Activated CD8-positive, alpha-beta T cell treated with anti-CD3 and anti-CD28 coated beads for 36 hours (primary cell): ENCODE data around the gene PREX1. TPM values are rescaled to one million over a fixed set of nuclear protein-coding genes. Genes with fewer than 3 reads are reported as not detected.

Experiments
- ATAC-seq: fragments of 200-7000 bp; cut with Tn5 transposase; one replicate; pipeline ENCODE4 v1.10.0; 2021; ENCODE audit warnings: mild to moderate bottlenecking, moderate library complexity
- CTCF ChIA-PET: fragments of 350-600 bp; sonication (Branson Sonifier 250); formaldehyde crosslinking; loops from one replicate; lab custom pipeline; 2021; ENCODE audit warnings: antibody characterized with exemption; lab: Charles Lee
- POLR2A ChIA-PET: fragments of 350-600 bp; sonication (Branson Sonifier 250); formaldehyde crosslinking; loops from one replicate; lab custom pipeline; 2021; ENCODE audit warnings: antibody characterized with exemption; lab: Charles Lee
- DNase-seq: peaks from one replicate; pipeline ENCODE4 v3.0.0-alpha.2; 2020
- H3K27ac Mint-ChIP-seq: one replicate; pipeline ENCODE4 v1.8.0; 2021; ENCODE audit warnings: mild to moderate bottlenecking, mixed read lengths
- H3K27me3 Mint-ChIP-seq: one replicate; pipeline ENCODE4 v1.8.0; 2021; ENCODE audit warnings: mixed read lengths
- H3K36me3 Mint-ChIP-seq: one replicate; pipeline ENCODE4 v1.8.0; 2021; ENCODE audit warnings: low read depth, mixed read lengths
- H3K4me1 Mint-ChIP-seq: one replicate; pipeline ENCODE4 v1.8.0; 2021; ENCODE audit warnings: low read depth, mixed read lengths
- H3K4me3 Mint-ChIP-seq: one replicate; pipeline ENCODE4 v1.8.0; 2021; ENCODE audit warnings: mild to moderate bottlenecking, moderate library complexity, mixed read lengths
- H3K9me3 Mint-ChIP-seq: one replicate; pipeline ENCODE4 v1.8.0; 2021; ENCODE audit warnings: mixed read lengths
- CTCF ChIP-seq: fragments of 200-600 bp; IDR thresholded peaks from one replicate; pipeline ENCODE4 v1.8.0; 2022; ENCODE audit warnings: antibody characterized with exemption, mild to moderate bottlenecking
- intact Hi-C: fragments of 100-400 bp; cut with micrococcal nuclease; formaldehyde crosslinking; loops from one replicate; pipeline ENCODE4 v1.10.0; 2022
- total RNA-seq, 2 experiments: library from RNA; stranded (reverse); gene quantifications; one replicate each; pipeline ENCODE4 v1.2.3, GENCODE V29; 2021

Gene PREX1
- total RNA-seq, 2 experiments from 2014 or later: 79.7 to 80.5 TPM

- ChIA-PET POLR2A (interaction anchor here (1.0 kb wide), 1 partner anchor 9 kb away, joined by 4 read pairs; no protein-coding TSS in a partner anchor), CTCF (interaction anchor here (0.6 to 1.3 kb wide), 2 partner anchors 21 to 32 kb away, joined by 3 to 4 read pairs; no protein-coding TSS in a partner anchor)
- ATAC-seq (no peak), DNase-seq (no peak)
- H3K27ac Mint-ChIP-seq: peak overlapping the region; percentile 44
- intact Hi-C loops: no loop called here
- no peaks in the 10 kb centered on the region for H3K27me3 Mint-ChIP-seq
- peaks cover 28% of the 10 kb centered on the region for H3K4me1 Mint-ChIP-seq
- H3K9me3 Mint-ChIP-seq: no peaks in the 10 kb centered on the region
- no peak overlapping the region for H3K4me3 Mint-ChIP-seq
- TF ChIP-seq CTCF: no peak
- peaks cover 40% of the 10 kb centered on the region for H3K36me3 Mint-ChIP-seq
Measured at GRCh38 chr20:48689388-48689787, 138.4 kb downstream of the PREX1 start.

GRCh38 chr20:48688579-48688978 is 139.2 kb downstream of the PREX1 start:
- no peak for DNase-seq
- Mint-ChIP-seq H3K27ac (peak overlapping the region; percentile 44), H3K9me3 (no peaks in the 10 kb centered on the region), H3K4me1 (peaks cover 28% of the 10 kb centered on the region), H3K4me3 (no peak overlapping the region), H3K27me3 (no peaks in the 10 kb centered on the region), H3K36me3 (peaks cover 48% of the 10 kb centered on the region)
- intact Hi-C loops: no loop called here
- TF ChIP-seq CTCF: no peak
- POLR2A ChIA-PET: no interaction called here
- ATAC-seq: no peak
- CTCF ChIA-PET: interaction anchor here (1.6 kb wide), 1 partner anchor 31 kb away, joined by 6 read pairs; no protein-coding TSS in a partner anchor

- H3K4me1 Mint-ChIP-seq: peaks cover 28% of the 10 kb centered on the region
- ChIA-PET CTCF (interaction anchor here (1.6 kb wide), 1 partner anchor 29 kb away, joined by 6 read pairs; no protein-coding TSS in a partner anchor), POLR2A (interaction anchor here (1.4 kb wide), 1 partner anchor 8 kb away, joined by 3 read pairs; no protein-coding TSS in a partner anchor)
- H3K27ac Mint-ChIP-seq: peak overlapping the region; percentile 24
- ATAC-seq (no peak), DNase-seq (no peak)
- intact Hi-C loops: no loop called here
- H3K27me3 Mint-ChIP-seq: no peaks in the 10 kb centered on the region
- peaks cover 50% of the 10 kb centered on the region for H3K36me3 Mint-ChIP-seq
- no peak overlapping the region for H3K4me3 Mint-ChIP-seq
- no peak for TF ChIP-seq CTCF
- H3K9me3 Mint-ChIP-seq: no peaks in the 10 kb centered on the region
Measured at GRCh38 chr20:48687117-48687800, 140.5 kb downstream of the PREX1 start.

GRCh38 chr20:48686238-48687116 is 141.3 kb downstream of the PREX1 start:
- ChIA-PET POLR2A (interaction anchor here (1.4 kb wide), 1 partner anchor 7 kb away, joined by 3 read pairs; no protein-coding TSS in a partner anchor), CTCF (no interaction called here)
- H3K4me1 Mint-ChIP-seq: peaks cover 28% of the 10 kb centered on the region
- H3K27me3 Mint-ChIP-seq: no peaks in the 10 kb centered on the region
- intact Hi-C loops: no loop called here
- DNase-seq (no peak), ATAC-seq (no peak)
- peaks cover 47% of the 10 kb centered on the region for H3K36me3 Mint-ChIP-seq
- peak overlapping the region; percentile 1 for H3K27ac Mint-ChIP-seq
- no peak overlapping the region for H3K4me3 Mint-ChIP-seq
- H3K9me3 Mint-ChIP-seq: no peaks in the 10 kb centered on the region
- TF ChIP-seq CTCF: no peak
